ENCODE measurements around the gene MMP20. TPM values are rescaled to one million over a fixed set of nuclear protein-coding genes. Genes with fewer than 3 reads are reported as not detected.

MMP20 gene
- total RNA-seq, 1 experiment from 2014 or later, result not detected

DNA sequence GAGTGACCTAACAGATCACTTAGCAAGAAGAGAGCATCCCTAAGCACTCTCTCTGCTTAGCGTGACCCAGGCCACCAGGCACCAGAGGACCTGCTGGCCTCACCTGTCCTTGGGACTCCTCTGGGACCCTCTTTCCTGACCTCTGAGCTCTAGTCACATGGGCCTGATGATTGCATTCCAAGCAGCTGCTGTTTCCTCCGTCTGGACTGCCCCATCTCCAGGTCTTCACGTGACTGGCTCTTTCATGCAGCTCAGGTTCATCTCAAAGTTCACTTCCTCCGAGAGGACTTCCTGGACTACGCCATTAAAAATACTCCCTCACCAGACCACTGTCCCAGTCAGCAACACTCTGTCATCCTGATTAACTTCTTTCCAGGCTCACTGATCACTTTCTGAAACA, 2.9 kb downstream of the MMP20 start:
- intact Hi-C loops (cut with micrococcal nuclease; ENCODE audit: unreplicated experiment), result no loop called here
- no peak overlapping the region for H3K27ac ChIP-seq (ENCODE audit: low read depth, low read length, poor library complexity, severe bottlenecking)
- BruUV-seq (replicated peaks), result no TSS peak
- H3K4me1 ChIP-seq (ENCODE audit: insufficient read depth, low read length, poor library complexity, severe bottlenecking), result no peaks in the 10 kb centered on the region
- no peak for DNase-seq (ENCODE audit: low spot score)
- H3K36me3 ChIP-seq (ENCODE audit: insufficient read depth, low read length, poor library complexity, severe bottlenecking), result no peaks in the 10 kb centered on the region
- no peak overlapping the region for H3K4me3 ChIP-seq (ENCODE audit: low read depth, low read length, poor library complexity, severe bottlenecking)
- H3K9me3 ChIP-seq (ENCODE audit: low read depth, low read length, poor library complexity, severe bottlenecking), result no peaks in the 10 kb centered on the region
- POLR2A ChIA-PET (ENCODE audit: low non-redundant PET), result no interaction called here
- no peak for TF ChIP-seq EZH2 (IDR thresholded peaks at IDR 0.05; ENCODE audit: borderline replicate concordance, low read depth, low read length, poor library complexity, severe bottlenecking)
- no peak for TF ChIP-seq CTCF (conservative IDR thresholded peaks at IDR 0.05; ENCODE audit: low read depth, low read length)
- CTCF ChIA-PET, result no interaction called here
- H3K27me3 ChIP-seq (replicated peaks; ENCODE audit: insufficient read depth, low read depth, low read length, poor library complexity), result peaks cover 3% of the 10 kb centered on the region

- Histone ChIP-seq H3K4me3 (ENCODE audit: low read depth, low read length, poor library complexity, severe bottlenecking) (no peak overlapping the region), H3K36me3 (ENCODE audit: insufficient read depth, low read length, poor library complexity, severe bottlenecking) (no peaks in the 10 kb centered on the region), H3K9me3 (ENCODE audit: low read depth, low read length, poor library complexity, severe bottlenecking) (no peaks in the 10 kb centered on the region), H3K27me3 (replicated peaks; ENCODE audit: insufficient read depth, low read depth, low read length, poor library complexity) (no peaks in the 10 kb centered on the region), H3K27ac (ENCODE audit: low read depth, low read length, poor library complexity, severe bottlenecking) (no peak overlapping the region), H3K4me1 (ENCODE audit: insufficient read depth, low read length, poor library complexity, severe bottlenecking) (no peaks in the 10 kb centered on the region)
- TF ChIP-seq CTCF (conservative IDR thresholded peaks at IDR 0.05; ENCODE audit: low read depth, low read length), result no peak
- no peak for TF ChIP-seq EZH2 (IDR thresholded peaks at IDR 0.05; ENCODE audit: borderline replicate concordance, low read depth, low read length, poor library complexity, severe bottlenecking)
- ChIA-PET CTCF (no interaction called here), POLR2A (ENCODE audit: low non-redundant PET) (no interaction called here)
- intact Hi-C loops (cut with micrococcal nuclease; ENCODE audit: unreplicated experiment), result no loop called here
- BruUV-seq (replicated peaks), result no TSS peak
- DNase-seq (ENCODE audit: low spot score), result no peak
Observed at GRCh38 chr11:102620818-102621561, 4.1 kb downstream of the MMP20 start.

DNA sequence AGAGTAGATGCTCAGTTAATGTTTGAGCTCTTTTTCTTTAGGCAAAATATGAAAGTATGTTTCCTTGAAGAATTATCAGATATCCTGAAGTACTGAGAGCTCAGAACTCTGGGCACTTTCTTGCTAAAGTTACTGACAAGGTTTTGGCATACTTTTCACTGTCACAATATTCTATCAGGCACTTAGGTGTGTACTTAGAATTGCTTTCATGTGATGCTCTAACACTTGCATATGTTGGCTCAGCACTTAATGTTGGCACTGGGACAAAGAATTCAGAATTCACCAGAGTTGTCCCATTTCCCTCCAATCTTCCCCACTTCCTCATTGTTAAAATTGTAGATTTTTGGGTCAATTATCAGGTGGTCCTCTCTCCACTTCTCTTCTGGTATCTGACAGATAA, 5.0 kb downstream of the MMP20 start:
- no peaks in the 10 kb centered on the region for H3K9me3 ChIP-seq (ENCODE audit: low read depth, low read length, poor library complexity, severe bottlenecking)
- H3K4me3 ChIP-seq (ENCODE audit: low read depth, low read length, poor library complexity, severe bottlenecking), result no peak overlapping the region
- no peaks in the 10 kb centered on the region for H3K27me3 ChIP-seq (replicated peaks; ENCODE audit: insufficient read depth, low read depth, low read length, poor library complexity)
- BruUV-seq (replicated peaks), result no TSS peak
- no peaks in the 10 kb centered on the region for H3K36me3 ChIP-seq (ENCODE audit: insufficient read depth, low read length, poor library complexity, severe bottlenecking)
- H3K4me1 ChIP-seq (ENCODE audit: insufficient read depth, low read length, poor library complexity, severe bottlenecking), result no peaks in the 10 kb centered on the region
- DNase-seq (ENCODE audit: low spot score), result no peak
- CTCF ChIA-PET, result no interaction called here
- TF ChIP-seq CTCF (conservative IDR thresholded peaks at IDR 0.05; ENCODE audit: low read depth, low read length) (no peak), EZH2 (IDR thresholded peaks at IDR 0.05; ENCODE audit: borderline replicate concordance, low read depth, low read length, poor library complexity, severe bottlenecking) (no peak)
- no peak overlapping the region for H3K27ac ChIP-seq (ENCODE audit: low read depth, low read length, poor library complexity, severe bottlenecking)
- intact Hi-C loops (cut with micrococcal nuclease; ENCODE audit: unreplicated experiment), result no loop called here
- POLR2A ChIA-PET (ENCODE audit: low non-redundant PET), result no interaction called here
